Mesenchymal stem cell (in vitro differentiated cells and primary cell): ENCODE data around the gene PDE8A.

Experiments used
- DNase-seq: peaks from one replicate; pipeline ENCODE4 v3.0.0-alpha.2; 2013
- H2AFZ ChIP-seq: one replicate; pipeline ENCODE4 v1.6.1; 2013; ENCODE audit warnings: low read depth, mild to moderate bottlenecking, control low read depth, inconsistent platforms, low read length, moderate library complexity
- H2AK5ac ChIP-seq: 2 replicates; pipeline ENCODE4 v1.6.1; 2013; ENCODE audit warnings: low read length, moderate library complexity, mild to moderate bottlenecking, inconsistent platforms; ENCODE audit not compliant: severe bottlenecking
- H2BK120ac ChIP-seq: one replicate; pipeline ENCODE4 v1.6.1; 2013; ENCODE audit warnings: low read depth, mild to moderate bottlenecking, inconsistent platforms, low read length, moderate library complexity
- H2BK12ac ChIP-seq, 2 experiments: one replicate each; pipeline ENCODE4 v1.6.1; 2013; ENCODE audit warnings: inconsistent platforms in 2 of 2, low read length in 2 of 2, mild to moderate bottlenecking in 2 of 2, moderate library complexity in 2 of 2, control low read depth in 1 of 2
- H2BK15ac ChIP-seq: one replicate; pipeline ENCODE4 v1.6.1; 2013; ENCODE audit warnings: mild to moderate bottlenecking, low read depth, inconsistent platforms; ENCODE audit not compliant: poor library complexity, severe bottlenecking
- H2BK5ac ChIP-seq: 2 replicates; pipeline ENCODE4 v1.6.1; 2013; ENCODE audit warnings: low read depth, mild to moderate bottlenecking, low read length, control low read depth, inconsistent platforms; ENCODE audit not compliant: poor library complexity, severe bottlenecking
- H3K14ac ChIP-seq, 2 experiments: one replicate each; pipeline ENCODE4 v1.6.1; 2013; ENCODE audit warnings: inconsistent platforms in 2 of 2, low read length in 2 of 2, control low read depth in 1 of 2, mild to moderate bottlenecking in 1 of 2, moderate library complexity in 1 of 2
- H3K18ac ChIP-seq, 2 experiments: one replicate each; pipeline ENCODE4 v1.6.1; 2013; ENCODE audit warnings: inconsistent platforms in 2 of 2, low read length in 2 of 2, control low read depth in 1 of 2, low read depth in 1 of 2, mild to moderate bottlenecking in 1 of 2
- H3K23ac ChIP-seq, 2 experiments: one replicate each; pipeline ENCODE4 v1.6.1; 2013; ENCODE audit warnings: inconsistent platforms in 2 of 2, low read length in 2 of 2, mild to moderate bottlenecking in 2 of 2, moderate library complexity in 2 of 2, control low read depth in 1 of 2
- H3K27ac ChIP-seq: 2 replicates; pipeline ENCODE4 v1.5.1; 2013; ENCODE audit warnings: mild to moderate bottlenecking, moderate library complexity, low read length, control low read depth, inconsistent platforms; ENCODE audit not compliant: poor library complexity, severe bottlenecking
- H3K27me3 ChIP-seq, 2 experiments: 2 replicates each; pipeline versions ENCODE4 v1.6.1 to v1.7.0; 2013; ENCODE audit warnings: low read length in 2 of 2, mild to moderate bottlenecking in 2 of 2, moderate library complexity in 2 of 2, control low read depth in 1 of 2, inconsistent platforms in 1 of 2; ENCODE audit not compliant: control insufficient read depth in 1 of 2, insufficient read depth in 1 of 2
- H3K36me3 ChIP-seq, 2 experiments: 2 replicates each; pipeline versions ENCODE4 v1.6.1 to v1.7.0; 2013; ENCODE audit warnings: low read length in 2 of 2, control low read depth in 1 of 2, inconsistent platforms in 1 of 2, low read depth in 1 of 2, mild to moderate bottlenecking in 1 of 2; ENCODE audit not compliant: insufficient read depth in 2 of 2, control insufficient read depth in 1 of 2
- H3K4ac ChIP-seq, 2 experiments: one replicate each; pipeline ENCODE4 v1.6.1; 2013; ENCODE audit warnings: inconsistent platforms in 2 of 2, low read length in 2 of 2, mild to moderate bottlenecking in 2 of 2, moderate library complexity in 2 of 2, control low read depth in 1 of 2, low read depth in 1 of 2
- H3K4me1 ChIP-seq: 2 replicates; pipeline ENCODE4 v1.6.1; 2013; ENCODE audit warnings: low read depth, low read length, control low read depth; ENCODE audit not compliant: control insufficient read depth, insufficient read depth
- H3K4me2 ChIP-seq: 2 replicates; pipeline ENCODE4 v1.6.1; 2013; ENCODE audit warnings: low read length, mild to moderate bottlenecking, inconsistent platforms; ENCODE audit not compliant: poor library complexity, severe bottlenecking
- H3K4me3 ChIP-seq, 2 experiments: 2 replicates each; pipeline versions ENCODE4 v1.5.1 to v1.7.0; 2013; ENCODE audit warnings: low read length in 2 of 2, mild to moderate bottlenecking in 2 of 2, control low read depth in 1 of 2, low read depth in 1 of 2; ENCODE audit not compliant: insufficient read depth in 1 of 2
- H3K79me1 ChIP-seq: replicated peaks from 2 replicates; pipeline ENCODE4 v1.6.1; 2013; ENCODE audit warnings: mild to moderate bottlenecking, control low read depth, low read length, inconsistent platforms; ENCODE audit not compliant: poor library complexity, severe bottlenecking
- H3K9ac ChIP-seq: 2 replicates; pipeline ENCODE4 v1.7.0; 2013; ENCODE audit warnings: mild to moderate bottlenecking, low read length, moderate library complexity
- H3K9me3 ChIP-seq: 2 replicates; pipeline ENCODE4 v1.7.0; 2013; ENCODE audit warnings: mild to moderate bottlenecking, low read length; ENCODE audit not compliant: control insufficient read depth
- H4K8ac ChIP-seq: one replicate; pipeline ENCODE4 v1.6.1; 2013; ENCODE audit warnings: inconsistent platforms, mild to moderate bottlenecking, low read length, moderate library complexity
- H4K91ac ChIP-seq: one replicate; pipeline ENCODE4 v1.6.1; 2013; ENCODE audit warnings: mild to moderate bottlenecking, low read length, inconsistent platforms
- WGBS: methylation state at CpG from one replicate; pipeline ENCODE4 v1.1.7; 2013; ENCODE audit warnings: mixed read lengths; 5-methylcytosine and 5-hydroxymethylcytosine counted together

The PDE8A gene

GRCh38 chr15:84990507-84990906, 8.9 kb downstream of the PDE8A start:
- Histone ChIP-seq H4K8ac (no peak overlapping the region), H2AFZ (no peak overlapping the region)
- no CpG with 5 or more reads among the region's 1 CpG for WGBS

GRCh38 chr15:84991014-84991712, 9.5 kb downstream of the PDE8A start:
- no peaks in the 10 kb centered on the region for H3K9me3 ChIP-seq
- no peak overlapping the region for H3K23ac ChIP-seq
- no peak overlapping the region for H2AFZ ChIP-seq
- H3K9ac ChIP-seq, result no peak overlapping the region
- no peak overlapping the region for H3K4me2 ChIP-seq
- no peak for DNase-seq
- no peaks in the 10 kb centered on the region for H3K36me3 ChIP-seq
- H3K14ac ChIP-seq, result no peak overlapping the region
- H3K4ac ChIP-seq, result no peak overlapping the region
- no peak overlapping the region for H3K27ac ChIP-seq
- H2BK5ac ChIP-seq, result no peak overlapping the region
- WGBS, result 96% methylated on average over 3 of the region's 4 CpGs
- peaks cover 23% of the 10 kb centered on the region for H3K79me1 ChIP-seq
- no peak overlapping the region for H2BK120ac ChIP-seq
- H4K91ac ChIP-seq, result no peak overlapping the region
- no peaks in the 10 kb centered on the region for H3K27me3 ChIP-seq
- H3K4me3 ChIP-seq, result no peak overlapping the region
- no peak overlapping the region for H4K8ac ChIP-seq
- H3K18ac ChIP-seq, result no peak overlapping the region
- no peak overlapping the region for H2BK15ac ChIP-seq
- H2AK5ac ChIP-seq, result no peak overlapping the region
- H3K4me1 ChIP-seq, result peaks cover 1% of the 10 kb centered on the region
- no peak overlapping the region for H2BK12ac ChIP-seq

More at GRCh38 chr15:84990507-84990906, 8.9 kb downstream of the PDE8A start:
- no peak overlapping the region for H3K18ac ChIP-seq
- H2BK5ac ChIP-seq, result no peak overlapping the region
- no peak overlapping the region for H4K91ac ChIP-seq
- no peak overlapping the region for H3K4ac ChIP-seq
- H3K9ac ChIP-seq, result no peak overlapping the region
- peaks cover 23% of the 10 kb centered on the region for H3K79me1 ChIP-seq
- no peak overlapping the region for H3K27ac ChIP-seq
- H3K9me3 ChIP-seq, result no peaks in the 10 kb centered on the region
- H2BK12ac ChIP-seq, result no peak overlapping the region
- no peak overlapping the region for H3K4me3 ChIP-seq
- no peak overlapping the region for H3K4me2 ChIP-seq
- H3K27me3 ChIP-seq, result no peaks in the 10 kb centered on the region
- no peak overlapping the region for H2BK120ac ChIP-seq
- no peak overlapping the region for H2BK15ac ChIP-seq
- H3K23ac ChIP-seq, result no peak overlapping the region
- no peak overlapping the region for H3K14ac ChIP-seq
- H2AK5ac ChIP-seq, result no peak overlapping the region
- DNase-seq, result no peak
- peaks cover 1% of the 10 kb centered on the region for H3K4me1 ChIP-seq
- no peaks in the 10 kb centered on the region for H3K36me3 ChIP-seq

GRCh38 chr15:84992157-84992944, 10.7 kb downstream of the PDE8A start:
- H3K18ac ChIP-seq, result peak overlapping the region in 1 of 2 experiments; percentile 44
- H2BK15ac ChIP-seq, result no peak overlapping the region
- no peak overlapping the region for H2AK5ac ChIP-seq
- no peak overlapping the region for H3K27ac ChIP-seq
- no peak overlapping the region for H2BK12ac ChIP-seq
- no peak overlapping the region for H3K23ac ChIP-seq
- no peak overlapping the region for H3K4me3 ChIP-seq
- no peaks in the 10 kb centered on the region for H3K36me3 ChIP-seq
- H2BK5ac ChIP-seq, result no peak overlapping the region
- H4K8ac ChIP-seq, result no peak overlapping the region
- H2AFZ ChIP-seq, result no peak overlapping the region
- H3K79me1 ChIP-seq, result peaks cover 20% of the 10 kb centered on the region
- peak; percentile 87 for DNase-seq
- no peaks in the 10 kb centered on the region for H3K27me3 ChIP-seq
- no peak overlapping the region for H3K4ac ChIP-seq
- no peak overlapping the region for H4K91ac ChIP-seq
- H3K9ac ChIP-seq, result no peak overlapping the region
- H3K14ac ChIP-seq, result no peak overlapping the region
- no peak overlapping the region for H2BK120ac ChIP-seq
- no peaks in the 10 kb centered on the region for H3K9me3 ChIP-seq
- H3K4me2 ChIP-seq, result no peak overlapping the region
- WGBS, result 78% methylated on average over 3 of the region's 4 CpGs
- peaks cover 1% of the 10 kb centered on the region for H3K4me1 ChIP-seq

GRCh38 chr15:84996055-84996454, 14.4 kb downstream of the PDE8A start:
- Histone ChIP-seq H2BK12ac (no peak overlapping the region), H2BK5ac (no peak overlapping the region), H3K4ac (no peak overlapping the region), H2BK120ac (no peak overlapping the region), H3K27ac (no peak overlapping the region), H3K18ac (no peak overlapping the region), H2AK5ac (no peak overlapping the region), H3K36me3 (no peaks in the 10 kb centered on the region), H3K27me3 (no peaks in the 10 kb centered on the region), H3K79me1 (peaks cover 17% of the 10 kb centered on the region), H3K23ac (no peak overlapping the region), H3K14ac (no peak overlapping the region), H3K9me3 (no peaks in the 10 kb centered on the region), H2BK15ac (no peak overlapping the region), H4K91ac (no peak overlapping the region), H3K9ac (no peak overlapping the region), H2AFZ (no peak overlapping the region), H4K8ac (no peak overlapping the region), H3K4me2 (no peak overlapping the region), H3K4me3 (no peak overlapping the region), H3K4me1 (peaks cover 1% of the 10 kb centered on the region)
- 100% methylated on average over 1 of the region's 1 CpG for WGBS
- no peak for DNase-seq
